OCI-LY3 (cell line): ENCODE measurements around the gene AGAP1.

Source experiments
- EZH2phosphoT487 ChIP-seq: fragments of 200-600 bp; shearing (Covaris generic); IDR thresholded peaks from 2 replicates; pipeline ENCODE4 v1.6.1; 2018; ENCODE audit warnings: antibody characterized with exemption, mixed run types, low read depth
- TF ChIP-seq, protein P1 (sequence below): fragments of 200-600, 300-600 bp; sonication (generic); IDR thresholded peaks from 2 replicates; pipeline ENCODE4 v1.5.1; 2014; ENCODE audit warnings: antibody characterized with exemption, low read length, low read depth

DNA sequence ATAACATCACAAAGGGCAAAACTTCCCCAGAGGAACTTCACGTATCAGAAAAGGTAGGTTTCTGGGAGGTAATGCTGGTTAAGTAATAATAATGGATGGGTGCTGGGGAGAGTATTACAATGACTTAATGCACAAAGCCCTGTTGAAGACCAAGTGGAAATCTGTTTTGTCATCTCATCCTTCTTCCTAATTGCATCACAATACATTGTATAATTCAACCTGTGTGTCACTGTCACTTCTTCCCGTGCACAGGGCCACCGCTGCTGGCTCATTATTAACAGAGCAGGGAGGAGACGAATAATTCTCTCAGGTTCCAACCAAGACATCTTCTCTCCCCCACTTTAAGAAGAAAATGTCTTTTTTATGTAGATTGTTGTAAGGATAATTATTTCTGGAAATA, 290.9 kb downstream of the AGAP1 start:
- no peak for TF ChIP-seq EZH2phosphoT487
- TF ChIP-seq, protein P1, sequence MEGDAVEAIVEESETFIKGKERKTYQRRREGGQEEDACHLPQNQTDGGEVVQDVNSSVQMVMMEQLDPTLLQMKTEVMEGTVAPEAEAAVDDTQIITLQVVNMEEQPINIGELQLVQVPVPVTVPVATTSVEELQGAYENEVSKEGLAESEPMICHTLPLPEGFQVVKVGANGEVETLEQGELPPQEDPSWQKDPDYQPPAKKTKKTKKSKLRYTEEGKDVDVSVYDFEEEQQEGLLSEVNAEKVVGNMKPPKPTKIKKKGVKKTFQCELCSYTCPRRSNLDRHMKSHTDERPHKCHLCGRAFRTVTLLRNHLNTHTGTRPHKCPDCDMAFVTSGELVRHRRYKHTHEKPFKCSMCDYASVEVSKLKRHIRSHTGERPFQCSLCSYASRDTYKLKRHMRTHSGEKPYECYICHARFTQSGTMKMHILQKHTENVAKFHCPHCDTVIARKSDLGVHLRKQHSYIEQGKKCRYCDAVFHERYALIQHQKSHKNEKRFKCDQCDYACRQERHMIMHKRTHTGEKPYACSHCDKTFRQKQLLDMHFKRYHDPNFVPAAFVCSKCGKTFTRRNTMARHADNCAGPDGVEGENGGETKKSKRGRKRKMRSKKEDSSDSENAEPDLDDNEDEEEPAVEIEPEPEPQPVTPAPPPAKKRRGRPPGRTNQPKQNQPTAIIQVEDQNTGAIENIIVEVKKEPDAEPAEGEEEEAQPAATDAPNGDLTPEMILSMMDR, result no peak
